Measurements from ENCODE around the gene MYOF. TPM values are rescaled to one million over a fixed set of nuclear protein-coding genes. Genes with fewer than 3 reads are reported as not detected.

The MYOF gene
- polyA plus RNA-seq, 1 experiment: 275 TPM

GRCh38 chr10:93475871-93476270 is 6.3 kb downstream of the MYOF start:
- ChIA-PET POLR2A (interaction anchor here (0.6 to 1.6 kb wide), 5 partner anchors 10 to 181 kb away, joined by 3 to 17 read pairs (median 11); no protein-coding TSS in a partner anchor), CTCF (interaction anchor here (0.6 to 4.1 kb wide), 3 partner anchors 19 to 396 kb away, joined by 3 to 47 read pairs (median 7); no protein-coding TSS in a partner anchor)
- no peak overlapping the region for H3K4me3 ChIP-seq (ENCODE audit: low read depth, low read length)
- TF ChIP-seq, protein P1, sequence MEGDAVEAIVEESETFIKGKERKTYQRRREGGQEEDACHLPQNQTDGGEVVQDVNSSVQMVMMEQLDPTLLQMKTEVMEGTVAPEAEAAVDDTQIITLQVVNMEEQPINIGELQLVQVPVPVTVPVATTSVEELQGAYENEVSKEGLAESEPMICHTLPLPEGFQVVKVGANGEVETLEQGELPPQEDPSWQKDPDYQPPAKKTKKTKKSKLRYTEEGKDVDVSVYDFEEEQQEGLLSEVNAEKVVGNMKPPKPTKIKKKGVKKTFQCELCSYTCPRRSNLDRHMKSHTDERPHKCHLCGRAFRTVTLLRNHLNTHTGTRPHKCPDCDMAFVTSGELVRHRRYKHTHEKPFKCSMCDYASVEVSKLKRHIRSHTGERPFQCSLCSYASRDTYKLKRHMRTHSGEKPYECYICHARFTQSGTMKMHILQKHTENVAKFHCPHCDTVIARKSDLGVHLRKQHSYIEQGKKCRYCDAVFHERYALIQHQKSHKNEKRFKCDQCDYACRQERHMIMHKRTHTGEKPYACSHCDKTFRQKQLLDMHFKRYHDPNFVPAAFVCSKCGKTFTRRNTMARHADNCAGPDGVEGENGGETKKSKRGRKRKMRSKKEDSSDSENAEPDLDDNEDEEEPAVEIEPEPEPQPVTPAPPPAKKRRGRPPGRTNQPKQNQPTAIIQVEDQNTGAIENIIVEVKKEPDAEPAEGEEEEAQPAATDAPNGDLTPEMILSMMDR (IDR thresholded peaks at IDR 0.05; ENCODE audit: low read depth, low read length): no peak
- no peaks in the 10 kb centered on the region for H3K9me3 ChIP-seq (ENCODE audit: control insufficient read depth, insufficient read depth, low read length)
- no peaks in the 10 kb centered on the region for H3K27me3 ChIP-seq (ENCODE audit: control insufficient read depth, insufficient read depth, low read length)
- H3K27ac ChIP-seq (ENCODE audit: low read depth, low read length): peak overlapping the region; percentile 49
- no peak for DNase-seq (ENCODE audit: low read depth, low spot score)

DNA sequence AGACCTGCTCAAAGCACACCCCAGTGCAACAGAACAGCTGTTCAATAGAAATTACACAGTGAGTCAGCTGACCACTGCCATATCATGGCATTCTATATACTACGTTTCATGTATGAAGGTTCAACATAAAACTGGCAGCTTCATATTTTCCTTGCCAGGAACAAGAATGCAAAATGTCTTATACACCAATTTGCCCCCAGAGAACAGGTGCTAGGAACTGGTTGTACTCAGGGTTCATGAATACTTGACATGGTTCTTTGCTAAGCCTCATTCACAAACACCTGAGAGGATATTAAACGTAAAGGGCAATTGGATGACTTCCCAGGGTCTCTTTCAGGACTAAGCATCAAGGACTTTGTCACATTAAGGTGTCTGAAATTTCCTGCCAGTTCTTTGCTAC is 6.9 kb downstream of the MYOF start:
- Histone ChIP-seq H3K27ac (ENCODE audit: low read depth, low read length) (peak overlapping the region; percentile 49), H3K9me3 (ENCODE audit: control insufficient read depth, insufficient read depth, low read length) (no peaks in the 10 kb centered on the region), H3K4me3 (ENCODE audit: low read depth, low read length) (no peak overlapping the region), H3K27me3 (ENCODE audit: control insufficient read depth, insufficient read depth, low read length) (no peaks in the 10 kb centered on the region)
- TF ChIP-seq, protein P1 (IDR thresholded peaks at IDR 0.05; ENCODE audit: low read depth, low read length): no peak
- ChIA-PET POLR2A (interaction anchor here (0.6 to 1.6 kb wide), 3 partner anchors 9 to 38 kb away, joined by 5 to 11 read pairs (median 8); no protein-coding TSS in a partner anchor), CTCF (interaction anchor here (4.1 kb wide), 1 partner anchor 98 kb away, joined by 47 read pairs; no protein-coding TSS in a partner anchor)
- DNase-seq (ENCODE audit: low read depth, low spot score): no peak

DNA sequence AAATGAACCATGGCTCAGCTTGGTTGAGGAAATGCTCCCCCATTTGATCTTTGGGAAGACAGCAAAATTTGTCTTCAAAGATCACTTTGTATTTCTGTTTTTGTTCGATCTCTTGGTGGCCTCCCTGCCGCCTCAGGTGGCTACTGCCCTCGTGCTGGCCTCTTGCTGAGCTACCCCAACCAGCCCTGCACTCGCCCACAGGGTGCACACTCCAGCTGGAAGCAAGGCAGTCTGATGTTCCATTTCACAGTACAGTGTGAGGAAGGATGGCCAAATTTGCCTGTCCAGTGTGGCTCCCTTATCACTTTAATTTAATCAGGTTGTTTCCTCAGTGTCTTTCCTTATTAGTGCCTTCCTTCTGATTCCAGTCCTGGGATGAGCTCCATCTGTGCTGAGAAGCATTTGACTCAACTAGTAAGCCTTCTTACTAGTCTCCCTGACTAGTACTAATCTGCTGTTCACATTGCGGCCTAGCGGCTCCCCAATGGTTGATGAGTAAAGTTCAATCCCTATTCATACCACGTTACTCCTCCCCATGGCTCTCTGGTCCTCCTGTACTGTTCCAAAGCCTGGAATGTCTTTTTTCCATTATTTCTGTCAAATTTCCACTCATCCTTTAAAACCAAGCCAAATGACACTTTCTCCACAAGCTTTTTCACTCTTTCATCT is 8.2 kb downstream of the MYOF start:
- DNase-seq (ENCODE audit: low read depth, low spot score): no peak
- ChIA-PET CTCF (interaction anchor here (0.5 to 4.6 kb wide), 5 partner anchors 8 to 121 kb away, joined by 3 to 47 read pairs (median 7); partner anchors contain the start of gene MYOF), POLR2A (interaction anchor here (1.2 to 1.6 kb wide), 2 partner anchors 8 to 9 kb away, joined by 3 to 5 read pairs; no protein-coding TSS in a partner anchor)
- H3K4me3 ChIP-seq (ENCODE audit: low read depth, low read length): no peak overlapping the region
- TF ChIP-seq, protein P1 (IDR thresholded peaks at IDR 0.05; ENCODE audit: low read depth, low read length): no peak
- peak overlapping the region; percentile 42 for H3K27ac ChIP-seq (ENCODE audit: low read depth, low read length)
- no peaks in the 10 kb centered on the region for H3K27me3 ChIP-seq (ENCODE audit: control insufficient read depth, insufficient read depth, low read length)
- no peaks in the 10 kb centered on the region for H3K9me3 ChIP-seq (ENCODE audit: control insufficient read depth, insufficient read depth, low read length)

GRCh38 chr10:93473161-93473560 is 9.0 kb downstream of the MYOF start:
- CTCF ChIA-PET: interaction anchor here (0.8 to 4.6 kb wide), 3 partner anchors 9 to 96 kb away, joined by 4 to 47 read pairs (median 29); partner anchors contain the start of gene MYOF

More at GRCh38 chr10:93473161-93473560, 9.0 kb downstream of the MYOF start:
- POLR2A ChIA-PET: interaction anchor here (1.2 kb wide), 1 partner anchor 9 kb away, joined by 3 read pairs; no protein-coding TSS in a partner anchor
- TF ChIP-seq, protein P1 (IDR thresholded peaks at IDR 0.05; ENCODE audit: low read depth, low read length): no peak
- Histone ChIP-seq H3K27me3 (ENCODE audit: control insufficient read depth, insufficient read depth, low read length) (no peaks in the 10 kb centered on the region), H3K4me3 (ENCODE audit: low read depth, low read length) (no peak overlapping the region), H3K27ac (ENCODE audit: low read depth, low read length) (peak overlapping the region; percentile 42), H3K9me3 (ENCODE audit: control insufficient read depth, insufficient read depth, low read length) (no peaks in the 10 kb centered on the region)
- DNase-seq (ENCODE audit: low read depth, low spot score): no peak

Data from AG04450 (cell line).